Measurements from ENCODE around the gene ACSS1.

ACSS1 gene

DNA sequence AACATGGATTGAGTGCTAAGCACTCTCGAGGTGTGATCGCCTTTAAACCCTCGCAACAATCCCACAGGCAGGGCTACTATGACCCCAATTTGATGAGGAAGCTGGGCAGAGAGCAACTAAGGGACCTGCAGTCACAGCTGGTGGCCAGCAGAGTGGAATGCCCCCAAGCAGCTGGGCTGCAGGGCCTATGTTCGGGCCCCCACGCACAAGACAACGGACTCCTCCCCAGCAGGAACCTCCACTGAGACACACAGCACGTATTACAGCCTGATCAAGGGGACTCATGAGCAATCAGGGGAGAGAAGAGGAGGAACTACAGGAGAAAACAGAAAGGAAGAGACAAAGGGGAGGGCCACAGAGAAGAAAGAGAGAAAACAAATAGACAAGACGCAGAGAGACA, 87.2 kb downstream of the ACSS1 start:
- DNase-seq (ENCODE audit: low spot score): no peak

GRCh38 chr20:24970030-24970553, 87.8 kb downstream of the ACSS1 start:
- no peak for DNase-seq (ENCODE audit: low spot score)

- DNase-seq (ENCODE audit: low spot score): no peak
Measured at GRCh38 chr20:24969186-24970029, 88.5 kb downstream of the ACSS1 start.

DNA sequence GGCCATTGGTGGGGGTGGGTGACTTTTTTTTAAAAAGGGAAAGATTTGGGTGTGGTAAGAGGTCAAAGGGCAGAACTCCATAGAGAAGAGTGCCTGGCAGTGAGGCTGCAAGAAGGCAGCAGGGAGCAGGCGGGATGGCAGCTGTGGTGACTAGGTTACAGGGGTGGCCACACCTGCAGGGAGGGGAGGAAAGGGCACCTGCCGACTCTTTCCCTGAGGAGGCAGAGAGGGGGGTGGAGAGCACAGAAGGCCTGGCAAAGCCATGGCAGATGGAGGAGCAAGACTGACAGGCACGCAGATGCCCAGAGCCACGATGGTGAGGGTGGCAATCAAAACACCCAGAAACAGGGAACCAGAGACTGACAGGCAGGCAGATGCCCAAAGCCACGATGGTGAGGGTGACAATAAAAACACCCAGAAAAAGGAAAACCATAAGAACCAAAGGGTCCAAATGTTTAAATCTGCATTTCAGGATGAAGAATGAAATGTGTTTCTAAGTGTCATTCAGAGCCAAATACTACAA, 89.6 kb downstream of the ACSS1 start:
- DNase-seq (ENCODE audit: low spot score): no peak

DNA sequence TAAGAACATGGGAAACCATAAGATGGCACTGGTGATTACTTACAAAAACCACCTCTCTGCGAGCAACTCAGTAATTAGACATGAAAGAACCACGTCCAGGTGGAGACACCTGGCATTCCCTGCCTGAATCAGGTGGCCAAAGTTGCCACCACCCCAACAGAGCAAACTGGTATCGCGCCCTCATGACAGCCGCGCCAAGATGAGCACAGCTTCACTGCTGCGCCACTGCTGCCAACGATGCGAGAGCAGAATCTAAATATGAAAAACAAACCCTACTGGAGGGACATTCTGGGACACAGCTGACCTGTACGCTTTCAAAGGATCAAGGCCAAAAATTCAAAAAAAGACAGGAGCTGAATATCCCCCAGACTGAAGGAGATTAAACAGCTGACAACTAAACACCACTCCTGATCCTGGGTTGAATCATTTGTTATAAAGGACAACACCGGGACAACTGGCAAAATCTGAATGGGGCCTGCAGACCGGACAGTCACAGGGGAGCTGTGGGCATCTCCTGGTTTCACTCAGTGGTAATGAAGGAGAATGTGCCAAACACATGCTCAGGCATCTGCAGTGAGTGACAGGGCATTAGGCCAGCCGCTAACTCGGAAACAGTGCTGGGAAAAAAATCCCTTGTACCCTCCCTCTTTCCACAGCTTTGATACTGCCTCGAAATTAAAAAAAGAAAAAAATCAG, 91.5 kb downstream of the ACSS1 start:
- DNase-seq (ENCODE audit: low spot score): no peak

- DNase-seq (ENCODE audit: low spot score): no peak
Measured at GRCh38 chr20:24965065-24965919, 92.6 kb downstream of the ACSS1 start.

- DNase-seq (ENCODE audit: low spot score): no peak
Measured at GRCh38 chr20:24964506-24964840, 93.5 kb downstream of the ACSS1 start.

- DNase-seq (ENCODE audit: low spot score): no peak
Measured at GRCh38 chr20:24963672-24964505, 94.0 kb downstream of the ACSS1 start.

- DNase-seq (ENCODE audit: low spot score): no peak
Measured at GRCh38 chr20:24962510-24962909, 95.4 kb downstream of the ACSS1 start.

GRCh38 chr20:24962182-24962492, 95.8 kb downstream of the ACSS1 start:
- no peak for DNase-seq (ENCODE audit: low spot score)

GRCh38 chr20:24961384-24962181, 96.4 kb downstream of the ACSS1 start:
- DNase-seq (ENCODE audit: low spot score): no peak

GRCh38 chr20:24960861-24961260, 97.1 kb downstream of the ACSS1 start:
- no peak for DNase-seq (ENCODE audit: low spot score)

DNA sequence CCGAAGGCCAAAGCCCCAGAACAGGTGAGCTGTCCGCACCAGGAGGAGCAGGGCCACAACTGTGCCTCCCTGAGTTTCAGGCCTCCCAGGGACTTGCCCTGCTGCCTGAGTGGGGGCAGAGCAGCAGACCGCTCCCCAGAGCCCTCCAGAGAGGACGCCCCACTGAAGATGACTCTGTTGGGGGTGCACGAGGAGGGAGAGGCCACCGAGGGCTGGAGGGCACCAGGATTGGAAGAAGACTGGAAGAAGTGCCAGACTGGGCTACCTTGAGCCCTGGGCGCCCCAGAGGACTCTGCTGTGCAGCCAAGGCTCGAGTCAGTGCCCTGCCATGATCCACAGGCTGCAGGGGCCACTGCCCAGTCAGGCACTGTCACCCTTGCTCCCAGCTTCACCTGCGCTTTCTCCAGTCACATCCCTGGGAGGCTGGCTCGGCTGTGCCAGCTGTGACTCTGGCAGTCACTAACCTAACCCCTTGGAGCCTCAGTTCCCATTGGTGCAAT, 97.6 kb downstream of the ACSS1 start:
- no peak for DNase-seq (ENCODE audit: low spot score)

DNA sequence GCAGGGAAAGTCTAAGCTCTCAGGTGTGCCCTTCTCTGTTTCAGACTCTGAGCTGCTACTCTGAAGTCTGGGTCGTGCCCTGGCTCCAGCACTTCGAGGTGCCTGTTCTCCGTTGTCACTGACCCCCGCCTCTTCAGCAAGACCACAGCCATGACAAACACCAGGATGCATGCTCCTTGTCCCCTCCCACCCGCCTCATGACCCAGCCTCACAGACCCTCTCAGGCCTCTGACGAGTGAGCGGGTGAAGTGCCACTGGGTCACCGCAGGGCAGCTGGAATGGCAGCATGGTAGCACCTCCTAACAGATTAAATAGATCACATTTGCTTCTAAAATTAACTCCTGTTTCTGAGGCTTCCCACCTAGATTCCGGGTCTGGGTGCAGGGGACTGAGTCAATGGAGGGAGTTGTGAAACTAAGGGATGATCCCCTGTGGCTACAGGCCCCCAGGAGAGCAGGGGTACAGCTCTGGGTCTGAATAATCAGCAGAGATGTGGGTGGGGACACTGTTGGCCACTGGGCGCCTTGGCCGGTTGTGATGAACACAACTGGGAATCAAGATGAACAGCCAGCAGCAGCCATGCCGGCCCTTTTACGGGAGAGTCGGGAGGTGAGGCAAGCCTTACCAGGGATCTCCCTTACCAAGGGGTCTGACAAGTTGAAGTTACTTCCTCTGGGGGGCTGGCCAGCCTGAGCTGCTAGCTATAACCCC, 98.2 kb downstream of the ACSS1 start:
- DNase-seq (ENCODE audit: low spot score): no peak

DNA sequence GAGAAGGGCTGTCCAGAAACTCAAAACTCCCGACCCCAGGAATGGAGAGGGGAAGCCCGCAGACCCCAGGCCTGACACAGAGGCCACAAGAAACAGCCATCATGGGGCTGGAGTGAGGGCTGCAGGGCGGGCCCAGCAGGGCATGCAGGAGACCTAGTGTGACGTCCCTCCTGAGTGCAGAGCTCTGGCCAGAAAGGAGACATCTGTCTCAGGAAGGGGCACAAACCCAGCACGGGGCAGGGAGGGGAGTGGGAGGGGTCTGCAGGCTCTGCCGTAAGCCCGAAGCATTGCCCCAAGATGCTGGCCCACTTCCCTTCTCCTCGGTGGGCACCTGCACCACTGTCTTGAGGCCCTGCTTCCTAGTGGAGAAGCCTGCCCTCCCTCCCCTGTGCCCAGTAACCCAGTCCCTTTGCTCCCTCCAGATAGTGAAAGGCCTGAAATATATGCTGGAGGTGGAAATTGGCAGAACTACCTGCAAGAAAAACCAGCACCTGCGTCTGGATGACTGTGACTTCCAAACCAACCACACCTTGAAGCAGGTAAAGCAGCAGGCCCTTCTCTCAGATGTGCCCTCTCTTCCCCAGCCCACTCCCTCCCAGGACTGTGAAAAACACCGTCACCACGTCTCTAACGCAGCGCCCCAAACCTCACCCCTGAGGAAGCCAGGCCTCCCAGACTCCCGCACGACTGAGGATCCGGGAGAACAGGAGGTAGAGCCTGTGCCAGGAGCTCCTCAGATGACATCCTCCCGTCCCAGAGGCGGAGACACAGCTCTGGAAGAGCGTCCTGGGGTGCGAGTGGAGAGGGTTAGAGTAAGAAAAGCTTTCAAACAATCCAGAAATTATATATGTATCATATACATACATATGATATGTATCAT, 99.2 kb downstream of the ACSS1 start:
- no peak for DNase-seq (ENCODE audit: low spot score)

- no peak for DNase-seq (ENCODE audit: low spot score)
Measured at GRCh38 chr20:24957326-24958016, 100.5 kb downstream of the ACSS1 start.

Measured in germinal center (tissue), 1 donor.